Daoy (cell line): ENCODE data around the gene GSS. TPM values are rescaled to one million over a fixed set of nuclear protein-coding genes. Genes with fewer than 3 reads are reported as not detected.

Source experiments
- DNase-seq: peaks from one replicate; pipeline ENCODE4 v3.0.0-alpha.2; 2015; ENCODE audit warnings: low read depth
- total RNA-seq: library from RNA; depleted of rRNA; stranded (reverse); fragments of >200 nt; shearing (Covaris generic); gene quantifications from 2 replicates; pipeline ENCODE4 v1.2.3, GENCODE V29; 2014; rRNA removed

Gene GSS
- total RNA-seq = 79.0 and 90.2 TPM in 2 replicates

GRCh38 chr20:34955231-34956040 lies at the start of gene GSS, which contains the start of gene MYH7B:
TSS of gene GSS (minus strand) at chr20:34955806. CDS start at chr20:34951852, 3,954 bp downstream.
TSS of gene MYH7B (plus strand) at chr20:34955868. CDS start at chr20:34978006, 22,138 bp downstream.
- DNase-seq = peak; percentile 98

GRCh38 chr20:35004749-35005462 lies 49.3 kb upstream of the GSS start:
- DNase-seq = no peak

- DNase-seq = no peak
Measured at GRCh38 chr20:35004051-35004725, 48.6 kb upstream of the GSS start.

- no peak for DNase-seq
Measured at GRCh38 chr20:35003211-35004031, 47.8 kb upstream of the GSS start.

- no peak for DNase-seq
Measured at GRCh38 chr20:35002426-35003210, 47.0 kb upstream of the GSS start.

- DNase-seq = no peak
Measured at GRCh38 chr20:35001596-35002362, 46.2 kb upstream of the GSS start.

GRCh38 chr20:35000922-35001595 lies 45.5 kb upstream of the GSS start:
- no peak for DNase-seq

GRCh38 chr20:35000311-35000921 lies 44.8 kb upstream of the GSS start:
- DNase-seq = no peak

- no peak for DNase-seq
Measured at GRCh38 chr20:34999782-35000181, 44.2 kb upstream of the GSS start.

- no peak for DNase-seq
Measured at GRCh38 chr20:34999021-34999451, 43.4 kb upstream of the GSS start.

GRCh38 chr20:34998331-34998950 lies 42.8 kb upstream of the GSS start:
- no peak for DNase-seq

GRCh38 chr20:34997774-34998173 lies 42.2 kb upstream of the GSS start:
- DNase-seq = no peak

- DNase-seq = no peak
Measured at GRCh38 chr20:34997131-34997561, 41.5 kb upstream of the GSS start.

- no peak for DNase-seq
Measured at GRCh38 chr20:34996243-34997028, 40.8 kb upstream of the GSS start.

GRCh38 chr20:34995696-34996095 lies 40.1 kb upstream of the GSS start:
- no peak for DNase-seq

- DNase-seq = no peak
Measured at GRCh38 chr20:34995192-34995591, 39.6 kb upstream of the GSS start.

- DNase-seq = no peak
Measured at GRCh38 chr20:34994509-34995131, 39.0 kb upstream of the GSS start.
